GM12801 (cell line): ENCODE measurements around the gene IFI44L.

Source experiments
- TF ChIP-seq, protein P1 (sequence below): IDR thresholded peaks from one replicate; pipeline ENCODE4 v1.5.1; 2011; ENCODE audit warnings: control low read depth; ENCODE audit not compliant: insufficient read length; ENCODE audit errors: extremely low read depth

IFI44L gene

GRCh38 chr1:78640462-78640861 lies 20.2 kb downstream of the IFI44L start:
- TF ChIP-seq, protein P1, sequence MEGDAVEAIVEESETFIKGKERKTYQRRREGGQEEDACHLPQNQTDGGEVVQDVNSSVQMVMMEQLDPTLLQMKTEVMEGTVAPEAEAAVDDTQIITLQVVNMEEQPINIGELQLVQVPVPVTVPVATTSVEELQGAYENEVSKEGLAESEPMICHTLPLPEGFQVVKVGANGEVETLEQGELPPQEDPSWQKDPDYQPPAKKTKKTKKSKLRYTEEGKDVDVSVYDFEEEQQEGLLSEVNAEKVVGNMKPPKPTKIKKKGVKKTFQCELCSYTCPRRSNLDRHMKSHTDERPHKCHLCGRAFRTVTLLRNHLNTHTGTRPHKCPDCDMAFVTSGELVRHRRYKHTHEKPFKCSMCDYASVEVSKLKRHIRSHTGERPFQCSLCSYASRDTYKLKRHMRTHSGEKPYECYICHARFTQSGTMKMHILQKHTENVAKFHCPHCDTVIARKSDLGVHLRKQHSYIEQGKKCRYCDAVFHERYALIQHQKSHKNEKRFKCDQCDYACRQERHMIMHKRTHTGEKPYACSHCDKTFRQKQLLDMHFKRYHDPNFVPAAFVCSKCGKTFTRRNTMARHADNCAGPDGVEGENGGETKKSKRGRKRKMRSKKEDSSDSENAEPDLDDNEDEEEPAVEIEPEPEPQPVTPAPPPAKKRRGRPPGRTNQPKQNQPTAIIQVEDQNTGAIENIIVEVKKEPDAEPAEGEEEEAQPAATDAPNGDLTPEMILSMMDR: no peak

DNA sequence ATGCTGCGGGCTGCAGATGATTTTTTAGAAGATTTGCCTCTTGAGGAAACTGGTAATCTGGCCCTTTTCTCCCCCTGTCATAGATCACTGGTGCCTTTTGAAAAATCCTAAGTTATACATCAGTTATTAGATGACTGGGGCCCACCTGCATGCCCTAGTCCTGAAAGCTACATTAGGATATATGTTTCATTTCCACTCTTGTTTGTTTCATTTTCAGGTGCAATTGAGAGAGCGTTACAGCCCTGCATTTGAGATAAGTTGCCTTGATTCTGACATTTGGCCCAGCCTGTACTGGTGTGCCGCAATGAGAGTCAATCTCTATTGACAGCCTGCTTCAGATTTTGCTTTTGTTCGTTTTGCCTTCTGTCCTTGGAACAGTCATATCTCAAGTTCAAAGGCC lies 21.3 kb downstream of the IFI44L start:
- TF ChIP-seq, protein P1: no peak

DNA sequence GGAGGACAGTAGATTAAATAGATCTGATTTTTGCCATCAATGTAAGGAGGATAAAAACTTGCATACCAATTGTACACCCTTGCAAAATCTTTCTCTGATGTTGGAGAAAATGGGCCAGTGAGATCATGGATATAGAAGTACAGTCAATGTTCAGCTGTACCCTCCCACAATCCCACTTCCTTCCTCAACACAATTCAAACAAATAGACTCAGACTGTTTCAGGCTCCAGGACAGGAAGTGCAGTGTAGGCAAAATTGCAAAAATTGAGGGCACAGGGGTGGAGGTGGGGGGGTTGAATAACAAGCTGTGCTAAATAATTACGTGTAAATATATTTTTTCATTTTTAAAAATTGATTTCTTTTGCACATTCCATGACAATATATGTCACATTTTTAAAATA lies 25.5 kb downstream of the IFI44L start:
- TF ChIP-seq, protein P1: no peak

DNA sequence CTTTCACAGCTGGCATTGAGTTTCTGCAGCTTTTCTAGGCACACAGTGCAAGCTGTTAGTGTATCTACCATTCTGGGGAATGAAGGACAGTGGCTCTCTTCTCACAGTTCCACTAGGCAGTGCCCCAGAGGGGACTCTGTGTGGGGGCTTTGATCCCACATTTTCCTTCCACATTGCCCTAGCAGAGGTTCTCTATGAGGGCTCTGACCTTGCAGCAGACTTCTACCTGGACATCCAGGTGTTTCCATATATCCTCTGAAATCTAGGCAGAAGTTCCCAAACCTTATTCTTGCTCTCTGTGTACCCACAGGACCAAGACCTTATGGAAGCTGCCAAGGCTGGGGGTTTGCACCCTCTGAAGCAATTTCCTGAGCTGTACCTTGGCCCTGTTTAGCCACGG lies 27.0 kb downstream of the IFI44L start:
- TF ChIP-seq, protein P1: no peak

- TF ChIP-seq, protein P1: no peak
Measured at GRCh38 chr1:78649628-78650027, 29.4 kb downstream of the IFI44L start, which contains the start of gene IFI44. Gene IFI44 (plus strand): TSS chr1:78649831. CDS start chr1:78650196, 365 bp downstream.

DNA sequence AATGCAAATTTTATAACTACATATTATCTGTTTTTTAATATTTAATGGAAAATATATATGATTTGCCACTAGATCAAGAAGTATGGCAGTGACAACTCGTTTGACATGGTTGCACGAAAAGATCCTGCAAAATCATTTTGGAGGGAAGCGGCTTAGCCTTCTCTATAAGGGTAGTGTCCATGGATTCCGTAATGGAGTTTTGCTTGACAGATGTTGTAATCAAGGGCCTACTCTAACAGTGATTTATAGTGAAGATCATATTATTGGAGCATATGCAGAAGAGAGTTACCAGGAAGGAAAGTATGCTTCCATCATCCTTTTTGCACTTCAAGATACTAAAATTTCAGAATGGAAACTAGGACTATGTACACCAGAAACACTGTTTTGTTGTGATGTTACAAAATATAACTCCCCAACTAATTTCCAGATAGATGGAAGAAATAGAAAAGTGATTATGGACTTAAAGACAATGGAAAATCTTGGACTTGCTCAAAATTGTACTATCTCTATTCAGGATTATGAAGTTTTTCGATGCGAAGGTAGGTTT lies 29.9 kb downstream of the IFI44L start:
- TF ChIP-seq, protein P1: no peak

GRCh38 chr1:78651241-78651640 lies 31.0 kb downstream of the IFI44L start:
- TF ChIP-seq, protein P1: no peak
